Fibroblast of skin of back (primary cell): ENCODE measurements around the gene ALLC.
"Not testable (repeated sequence)": the region's sequence is repeated elsewhere in the genome, so short reads cannot be mapped to it uniquely, and the experiment has no call there.

Experiments
- DNase-seq: peaks from one replicate; pipeline ENCODE4 v3.0.0-alpha.2; 2013

The ALLC gene

GRCh38 chr2:3626118-3626811 is 31.7 kb upstream of the ALLC start:
- peak; percentile 25 for DNase-seq

GRCh38 chr2:3626812-3627499 is 31.0 kb upstream of the ALLC start:
- DNase-seq, result no peak

GRCh38 chr2:3627500-3628100 is 30.4 kb upstream of the ALLC start:
- no peak for DNase-seq

GRCh38 chr2:3628241-3628679 is 29.7 kb upstream of the ALLC start:
- no peak for DNase-seq

- DNase-seq, result no peak
These were observed 29.2 kb upstream of the ALLC start for GRCh38 chr2:3628800-3629199.

- DNase-seq, result no peak
These were observed 27.4 kb upstream of the ALLC start for GRCh38 chr2:3630631-3631030.

GRCh38 chr2:3631161-3631850 is 26.7 kb upstream of the ALLC start:
- no peak for DNase-seq

GRCh38 chr2:3631851-3632659 is 25.9 kb upstream of the ALLC start:
- DNase-seq, result no peak

- DNase-seq, result no peak
These were observed 24.7 kb upstream of the ALLC start for GRCh38 chr2:3633089-3633981.

- DNase-seq, result no peak
These were observed 23.9 kb upstream of the ALLC start for GRCh38 chr2:3633982-3634595.

- DNase-seq, result no peak
These were observed 23.3 kb upstream of the ALLC start for GRCh38 chr2:3634596-3635121.

- peak; percentile 17 for DNase-seq
These were observed 22.6 kb upstream of the ALLC start for GRCh38 chr2:3635171-3635974.

GRCh38 chr2:3635975-3636327 is 22.0 kb upstream of the ALLC start:
- DNase-seq, result not testable (repeated sequence)

- no peak for DNase-seq
These were observed 21.3 kb upstream of the ALLC start for GRCh38 chr2:3636586-3637310.

- no peak for DNase-seq
These were observed 20.7 kb upstream of the ALLC start for GRCh38 chr2:3637311-3637675.

- no peak for DNase-seq
These were observed 20.1 kb upstream of the ALLC start for GRCh38 chr2:3637692-3638455.

- DNase-seq, result no peak
These were observed 19.6 kb upstream of the ALLC start for GRCh38 chr2:3638456-3638810.

- DNase-seq, result no peak
These were observed 18.9 kb upstream of the ALLC start for GRCh38 chr2:3639015-3639630.
